Measurements from ENCODE around the gene TMEM30A. TPM values are rescaled to one million over a fixed set of nuclear protein-coding genes. Genes with fewer than 3 reads are reported as not detected.

The TMEM30A gene
- polyA plus RNA-seq, 1 experiment = 75.0 TPM

DNA sequence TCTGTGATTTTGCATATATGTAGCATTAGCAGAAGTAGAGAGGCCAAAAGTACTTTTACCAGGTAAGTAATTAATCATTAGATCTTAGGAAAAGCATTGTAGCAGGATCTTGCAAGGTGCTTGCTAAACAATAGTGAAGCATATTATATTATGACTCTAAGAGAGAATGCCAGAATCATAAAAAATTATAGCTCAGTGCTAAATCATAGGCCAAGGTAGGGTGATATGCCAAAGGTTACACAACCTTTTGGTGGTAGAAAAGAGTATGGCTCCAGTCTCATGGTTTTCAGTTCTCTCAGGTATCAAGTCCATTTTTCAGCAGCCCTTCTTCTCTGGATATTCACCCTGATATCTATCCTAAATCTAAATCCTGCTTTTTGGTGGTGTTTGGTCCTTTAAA, 16.9 kb upstream of the TMEM30A start:
- POLR2A ChIA-PET = no interaction called here
- TF ChIP-seq, protein P1, sequence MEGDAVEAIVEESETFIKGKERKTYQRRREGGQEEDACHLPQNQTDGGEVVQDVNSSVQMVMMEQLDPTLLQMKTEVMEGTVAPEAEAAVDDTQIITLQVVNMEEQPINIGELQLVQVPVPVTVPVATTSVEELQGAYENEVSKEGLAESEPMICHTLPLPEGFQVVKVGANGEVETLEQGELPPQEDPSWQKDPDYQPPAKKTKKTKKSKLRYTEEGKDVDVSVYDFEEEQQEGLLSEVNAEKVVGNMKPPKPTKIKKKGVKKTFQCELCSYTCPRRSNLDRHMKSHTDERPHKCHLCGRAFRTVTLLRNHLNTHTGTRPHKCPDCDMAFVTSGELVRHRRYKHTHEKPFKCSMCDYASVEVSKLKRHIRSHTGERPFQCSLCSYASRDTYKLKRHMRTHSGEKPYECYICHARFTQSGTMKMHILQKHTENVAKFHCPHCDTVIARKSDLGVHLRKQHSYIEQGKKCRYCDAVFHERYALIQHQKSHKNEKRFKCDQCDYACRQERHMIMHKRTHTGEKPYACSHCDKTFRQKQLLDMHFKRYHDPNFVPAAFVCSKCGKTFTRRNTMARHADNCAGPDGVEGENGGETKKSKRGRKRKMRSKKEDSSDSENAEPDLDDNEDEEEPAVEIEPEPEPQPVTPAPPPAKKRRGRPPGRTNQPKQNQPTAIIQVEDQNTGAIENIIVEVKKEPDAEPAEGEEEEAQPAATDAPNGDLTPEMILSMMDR (IDR thresholded peaks at IDR 0.05; ENCODE audit: low read depth, low read length) = no peak
- Histone ChIP-seq H3K9me3 (ENCODE audit: control insufficient read depth, insufficient read depth, low read length) (no peaks in the 10 kb centered on the region), H3K4me3 (ENCODE audit: low read depth, low read length) (no peak overlapping the region), H3K27me3 (ENCODE audit: control insufficient read depth, insufficient read depth, low read length) (no peaks in the 10 kb centered on the region), H3K27ac (ENCODE audit: low read depth, low read length) (no peak overlapping the region)
- DNase-seq (ENCODE audit: low read depth, low spot score) = no peak
- CTCF ChIA-PET = interaction anchor here (2.0 to 3.2 kb wide), 3 partner anchors 35 to 245 kb away, joined by 7 to 18 read pairs (median 12); no protein-coding TSS in a partner anchor

DNA sequence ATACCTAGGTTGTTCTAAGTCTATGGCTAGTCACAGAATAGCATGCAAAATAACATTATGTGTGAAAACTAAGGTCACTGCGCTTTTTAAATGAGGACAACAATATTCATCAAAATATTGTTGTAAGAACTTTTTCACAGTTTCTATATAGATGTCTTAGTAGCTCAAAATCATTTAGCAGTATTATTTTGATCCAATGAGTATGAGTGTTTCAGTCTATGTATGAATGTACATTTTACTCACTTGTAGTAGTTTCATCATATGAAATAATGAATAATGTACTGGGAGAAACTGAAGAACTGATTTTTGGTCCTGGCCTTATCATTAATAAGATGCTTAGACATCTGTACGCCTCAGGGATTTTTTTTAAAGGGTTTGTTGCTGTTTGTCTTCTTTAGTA, 16.5 kb upstream of the TMEM30A start:
- no peaks in the 10 kb centered on the region for H3K27me3 ChIP-seq (ENCODE audit: control insufficient read depth, insufficient read depth, low read length)
- TF ChIP-seq, protein P1 (IDR thresholded peaks at IDR 0.05; ENCODE audit: low read depth, low read length) = no peak
- CTCF ChIA-PET = interaction anchor here (2.0 to 3.2 kb wide), 3 partner anchors 34 to 245 kb away, joined by 7 to 18 read pairs (median 12); no protein-coding TSS in a partner anchor
- no peak overlapping the region for H3K4me3 ChIP-seq (ENCODE audit: low read depth, low read length)
- no peak for DNase-seq (ENCODE audit: low read depth, low spot score)
- no peaks in the 10 kb centered on the region for H3K9me3 ChIP-seq (ENCODE audit: control insufficient read depth, insufficient read depth, low read length)
- POLR2A ChIA-PET = no interaction called here
- no peak overlapping the region for H3K27ac ChIP-seq (ENCODE audit: low read depth, low read length)

DNA sequence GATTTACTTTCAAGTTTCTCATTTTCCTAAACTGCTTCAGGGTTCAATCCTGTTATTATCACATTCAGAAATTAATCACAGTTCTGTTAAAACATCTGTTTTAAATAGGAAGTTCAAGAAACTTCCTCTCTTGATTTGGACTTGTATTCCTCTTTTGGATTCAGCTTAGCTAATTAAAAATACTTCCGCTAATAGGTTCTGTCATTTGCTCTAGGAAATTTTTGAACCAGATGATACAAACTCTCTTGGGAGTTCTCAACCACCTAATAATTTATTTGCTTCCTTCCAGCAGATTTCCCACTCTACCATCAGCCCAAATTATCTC, 15.9 kb upstream of the TMEM30A start:
- H3K4me3 ChIP-seq (ENCODE audit: low read depth, low read length) = no peak overlapping the region
- POLR2A ChIA-PET = no interaction called here
- H3K27me3 ChIP-seq (ENCODE audit: control insufficient read depth, insufficient read depth, low read length) = no peaks in the 10 kb centered on the region
- H3K27ac ChIP-seq (ENCODE audit: low read depth, low read length) = no peak overlapping the region
- H3K9me3 ChIP-seq (ENCODE audit: control insufficient read depth, insufficient read depth, low read length) = no peaks in the 10 kb centered on the region
- CTCF ChIA-PET = interaction anchor here (2.0 to 3.2 kb wide), 3 partner anchors 34 to 246 kb away, joined by 7 to 18 read pairs (median 12); no protein-coding TSS in a partner anchor
- no peak for DNase-seq (ENCODE audit: low read depth, low spot score)
- TF ChIP-seq, protein P1 (IDR thresholded peaks at IDR 0.05; ENCODE audit: low read depth, low read length) = no peak

DNA sequence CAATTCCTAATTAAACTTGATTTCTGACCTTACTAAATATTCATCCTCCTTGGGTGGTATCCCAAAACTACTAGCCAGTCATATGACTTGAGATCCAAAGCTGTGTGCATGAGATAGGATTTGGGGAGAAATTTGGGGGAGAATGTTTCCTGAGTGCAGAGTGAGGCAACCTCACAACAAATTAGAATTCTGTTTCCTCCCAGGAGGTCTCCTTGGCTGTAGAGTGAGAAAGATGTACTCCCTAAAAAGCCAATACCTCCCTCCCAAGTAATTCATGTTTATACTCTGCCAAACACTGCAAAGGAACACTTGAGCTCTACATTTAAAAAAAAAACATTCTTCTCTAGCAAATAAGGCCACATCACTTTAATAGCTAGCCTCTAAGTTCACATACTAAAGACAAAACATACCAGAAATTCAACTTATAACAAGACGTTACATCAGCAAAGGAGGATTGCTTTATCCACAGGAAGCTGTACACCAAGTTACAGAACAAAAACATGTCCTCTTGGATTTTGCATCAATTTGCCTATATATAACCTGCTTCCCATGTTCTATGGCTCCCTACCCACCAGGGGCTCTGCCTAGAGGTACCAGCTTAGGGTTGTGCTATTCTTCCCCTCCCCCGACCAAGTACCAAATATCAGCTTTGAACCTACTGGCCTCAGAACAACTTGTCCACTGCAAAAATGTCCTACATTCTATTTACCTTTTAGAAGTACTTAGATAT, 15.4 kb upstream of the TMEM30A start:
- no peak overlapping the region for H3K4me3 ChIP-seq (ENCODE audit: low read depth, low read length)
- no peaks in the 10 kb centered on the region for H3K27me3 ChIP-seq (ENCODE audit: control insufficient read depth, insufficient read depth, low read length)
- TF ChIP-seq, protein P1 (IDR thresholded peaks at IDR 0.05; ENCODE audit: low read depth, low read length) = no peak
- H3K9me3 ChIP-seq (ENCODE audit: control insufficient read depth, insufficient read depth, low read length) = no peaks in the 10 kb centered on the region
- no peak overlapping the region for H3K27ac ChIP-seq (ENCODE audit: low read depth, low read length)
- POLR2A ChIA-PET = no interaction called here
- CTCF ChIA-PET = interaction anchor here (2.0 to 3.2 kb wide), 4 partner anchors 33 to 246 kb away, joined by 7 to 28 read pairs (median 15); no protein-coding TSS in a partner anchor
- no peak for DNase-seq (ENCODE audit: low read depth, low spot score)
